GM21360 (cell line): Measurements from ENCODE around the gene ASB10.
A peak's percentile ranks its signal among the peaks of the same experiment; 100 is the strongest.

Experiments used
- ATAC-seq: cut with Tn5 transposase; IDR thresholded peaks from one replicate; pipeline ENCODE4 v1.9.1; 2021; ENCODE audit warnings: mild to moderate bottlenecking, moderate library complexity; ENCODE audit not compliant: unreplicated experiment

The ASB10 gene, protein sequence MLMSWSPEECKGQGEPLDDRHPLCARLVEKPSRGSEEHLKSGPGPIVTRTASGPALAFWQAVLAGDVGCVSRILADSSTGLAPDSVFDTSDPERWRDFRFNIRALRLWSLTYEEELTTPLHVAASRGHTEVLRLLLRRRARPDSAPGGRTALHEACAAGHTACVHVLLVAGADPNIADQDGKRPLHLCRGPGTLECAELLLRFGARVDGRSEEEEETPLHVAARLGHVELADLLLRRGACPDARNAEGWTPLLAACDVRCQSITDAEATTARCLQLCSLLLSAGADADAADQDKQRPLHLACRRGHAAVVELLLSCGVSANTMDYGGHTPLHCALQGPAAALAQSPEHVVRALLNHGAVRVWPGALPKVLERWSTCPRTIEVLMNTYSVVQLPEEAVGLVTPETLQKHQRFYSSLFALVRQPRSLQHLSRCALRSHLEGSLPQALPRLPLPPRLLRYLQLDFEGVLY

DNA sequence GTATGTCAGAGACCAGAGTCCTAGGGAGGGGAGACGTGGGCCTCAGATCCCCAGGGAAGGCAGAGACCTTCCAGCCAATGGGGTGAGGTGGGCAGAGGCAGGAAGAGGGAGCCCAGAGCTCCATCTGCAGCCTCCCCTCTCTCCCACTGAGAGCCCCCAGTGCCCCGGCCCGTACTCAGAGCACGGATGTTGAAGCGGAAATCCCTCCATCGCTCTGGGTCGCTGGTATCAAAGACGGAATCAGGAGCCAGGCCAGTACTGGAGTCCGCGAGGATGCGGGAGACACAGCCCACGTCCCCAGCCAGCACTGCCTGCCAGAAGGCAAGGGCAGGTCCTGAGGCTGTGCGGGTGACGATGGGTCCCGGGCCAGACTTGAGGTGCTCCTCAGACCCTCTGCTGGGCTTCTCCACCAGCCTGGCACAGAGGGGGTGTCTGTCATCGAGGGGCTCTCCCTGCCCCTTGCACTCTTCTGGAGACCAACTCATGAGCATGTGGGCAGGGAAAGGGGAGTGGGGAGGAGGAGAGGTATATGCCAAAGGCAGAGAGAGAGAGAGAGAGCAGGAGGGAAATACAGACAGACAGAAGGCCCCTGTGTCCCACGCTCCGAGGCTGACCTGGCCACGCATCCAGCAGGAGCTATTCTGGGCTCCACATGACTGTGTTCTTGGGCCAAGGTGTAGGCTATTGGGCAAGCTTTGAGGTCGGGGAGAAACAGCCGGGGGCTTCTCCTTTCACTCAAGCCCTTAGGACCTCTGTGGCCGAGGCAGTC lies at the start of gene ASB10:
TSS of gene ASB10 (minus strand) at position 611 of the 769 bp plus-strand sequence. CDS start at position 491, 120 bp downstream.
- ATAC-seq: no peak

DNA sequence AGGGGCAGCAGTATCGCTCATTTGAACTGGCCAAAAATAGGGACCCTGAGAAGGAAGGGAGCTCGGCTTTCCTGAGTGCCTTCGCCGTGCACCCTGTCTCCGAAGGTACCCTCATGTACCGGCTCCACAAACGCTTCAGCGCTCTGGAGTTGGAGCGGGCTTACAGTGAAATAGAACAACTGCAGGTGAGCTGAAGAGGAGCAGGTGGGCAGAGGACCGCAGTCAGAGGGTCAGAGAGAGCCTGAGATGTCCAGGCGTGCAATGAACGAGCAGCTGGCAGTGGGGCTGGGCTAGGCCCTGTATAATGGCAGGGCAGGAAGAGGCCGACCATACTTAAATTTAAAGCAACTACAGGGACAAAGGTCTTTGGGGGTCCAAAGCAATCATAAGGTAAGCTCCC lies 49.4 kb upstream of the ASB10 start:
- no peak for ATAC-seq

DNA sequence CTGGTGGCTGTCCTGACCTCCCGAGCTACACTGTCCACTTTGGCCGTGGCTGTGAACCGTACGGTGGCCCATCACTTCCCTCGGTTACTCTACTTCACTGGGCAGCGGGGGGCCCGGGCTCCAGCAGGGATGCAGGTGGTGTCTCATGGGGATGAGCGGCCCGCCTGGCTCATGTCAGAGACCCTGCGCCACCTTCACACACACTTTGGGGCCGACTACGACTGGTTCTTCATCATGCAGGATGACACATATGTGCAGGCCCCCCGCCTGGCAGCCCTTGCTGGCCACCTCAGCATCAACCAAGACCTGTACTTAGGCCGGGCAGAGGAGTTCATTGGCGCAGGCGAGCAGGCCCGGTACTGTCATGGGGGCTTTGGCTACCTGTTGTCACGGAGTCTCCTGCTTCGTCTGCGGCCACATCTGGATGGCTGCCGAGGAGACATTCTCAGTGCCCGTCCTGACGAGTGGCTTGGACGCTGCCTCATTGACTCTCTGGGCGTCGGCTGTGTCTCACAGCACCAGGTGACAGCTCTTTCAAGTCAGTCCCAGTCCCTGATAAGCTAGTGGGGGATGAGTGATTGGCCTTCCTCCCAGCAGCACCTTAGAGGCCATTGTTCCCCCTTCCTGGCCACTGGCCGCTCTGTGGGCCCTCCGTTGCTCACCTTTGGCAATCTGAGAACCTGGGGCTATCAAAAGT lies 48.2 kb upstream of the ASB10 start:
- no peak for ATAC-seq

DNA sequence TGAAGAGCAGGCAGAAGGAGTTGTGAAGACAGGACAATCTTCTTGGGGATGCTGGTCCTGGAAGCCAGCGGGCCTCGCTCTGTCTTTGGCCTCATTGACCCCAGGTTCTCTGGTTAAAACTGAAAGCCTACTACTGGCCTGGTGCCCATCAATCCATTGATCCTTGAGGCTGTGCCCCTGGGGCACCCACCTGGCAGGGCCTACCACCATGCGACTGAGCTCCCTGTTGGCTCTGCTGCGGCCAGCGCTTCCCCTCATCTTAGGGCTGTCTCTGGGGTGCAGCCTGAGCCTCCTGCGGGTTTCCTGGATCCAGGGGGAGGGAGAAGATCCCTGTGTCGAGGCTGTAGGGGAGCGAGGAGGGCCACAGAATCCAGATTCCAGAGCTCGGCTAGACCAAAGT lies 46.8 kb upstream of the ASB10 start:
- no peak for ATAC-seq

DNA sequence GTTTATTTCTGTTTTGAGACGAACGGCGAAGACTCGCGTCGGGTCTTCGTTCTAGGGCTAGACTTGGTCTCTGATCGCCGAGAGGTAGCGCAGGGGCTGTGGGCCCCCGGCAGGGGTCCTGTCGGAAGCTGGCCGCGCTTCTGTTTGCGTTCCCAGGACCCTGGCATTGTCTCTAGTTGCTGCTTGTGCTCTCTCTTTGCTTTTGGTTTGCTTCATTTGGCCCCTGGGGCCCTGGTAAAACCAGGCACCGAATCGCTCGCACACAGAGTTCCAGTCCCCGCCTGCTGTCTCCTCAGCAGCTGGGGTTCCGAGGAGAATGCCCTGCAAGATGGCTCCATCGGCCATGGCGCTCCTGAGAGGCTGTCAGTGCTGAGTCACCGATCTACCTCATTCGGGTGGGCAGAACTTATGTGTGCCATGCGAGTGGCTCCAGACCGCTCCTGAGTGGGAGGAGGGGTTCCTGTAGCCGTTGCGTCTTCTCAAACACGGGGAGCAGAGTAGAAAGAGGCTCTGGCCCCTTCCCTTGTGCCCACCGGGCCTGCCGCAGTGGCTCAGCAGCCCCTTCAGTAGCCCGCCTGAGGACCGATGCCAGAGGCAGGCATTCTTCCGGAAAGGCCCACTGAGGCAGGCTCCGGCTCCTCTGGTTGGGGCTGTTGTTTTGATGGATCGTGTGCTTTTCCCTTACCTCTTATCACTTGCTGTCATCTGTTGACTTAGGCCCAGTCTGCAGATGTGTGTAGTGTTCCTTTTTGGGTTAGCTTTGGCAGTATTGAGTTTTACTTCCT lies 46.1 kb upstream of the ASB10 start:
- ATAC-seq: peak; percentile 48

DNA sequence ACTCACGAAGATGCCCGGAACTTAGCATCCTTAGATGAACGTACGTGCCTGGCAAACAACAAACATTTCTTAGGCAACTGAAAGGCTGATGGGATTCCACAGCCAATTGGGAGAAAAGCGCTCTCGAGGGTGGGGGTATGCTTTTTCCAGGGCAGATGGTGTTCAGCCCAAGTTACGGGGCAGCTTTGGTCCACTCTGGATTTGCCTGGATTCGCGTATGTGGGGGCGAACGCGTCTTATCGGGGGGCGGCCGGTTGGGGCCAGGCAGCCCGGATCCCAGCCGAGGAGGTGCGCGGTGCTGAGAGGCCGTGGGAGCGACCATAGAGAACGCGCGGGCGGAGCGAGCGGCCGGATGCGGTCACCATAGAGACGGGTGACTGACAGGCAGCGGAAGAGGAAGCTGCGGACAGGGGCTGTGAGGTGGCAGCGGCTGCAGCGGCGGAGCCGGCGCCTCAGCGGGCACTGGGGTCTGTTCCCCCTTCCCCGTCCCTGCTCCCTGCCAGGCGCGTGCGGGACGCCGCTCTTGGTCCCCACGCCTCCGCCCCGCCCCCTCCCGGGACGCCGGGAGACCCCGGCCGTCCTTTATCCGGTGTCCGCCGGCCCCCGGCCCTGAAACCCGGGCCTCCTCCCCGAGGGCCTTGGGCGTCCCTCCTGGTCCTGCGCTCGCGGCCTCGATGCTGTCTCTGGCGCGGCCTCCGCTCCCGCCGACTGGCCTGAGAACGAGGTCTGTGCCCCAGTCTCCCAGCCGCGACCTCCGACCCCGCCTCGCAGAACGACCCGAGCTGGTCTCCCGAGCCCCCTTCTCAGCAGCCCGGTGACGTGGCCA lies 45.3 kb upstream of the ASB10 start, which contains the start of gene CHPF2:
TSS of gene CHPF2 (plus strand) at position 393 of the 826 bp plus-strand sequence. CDS start 1,529 bp downstream, outside the sequence.
- ATAC-seq: peak; percentile 95

DNA sequence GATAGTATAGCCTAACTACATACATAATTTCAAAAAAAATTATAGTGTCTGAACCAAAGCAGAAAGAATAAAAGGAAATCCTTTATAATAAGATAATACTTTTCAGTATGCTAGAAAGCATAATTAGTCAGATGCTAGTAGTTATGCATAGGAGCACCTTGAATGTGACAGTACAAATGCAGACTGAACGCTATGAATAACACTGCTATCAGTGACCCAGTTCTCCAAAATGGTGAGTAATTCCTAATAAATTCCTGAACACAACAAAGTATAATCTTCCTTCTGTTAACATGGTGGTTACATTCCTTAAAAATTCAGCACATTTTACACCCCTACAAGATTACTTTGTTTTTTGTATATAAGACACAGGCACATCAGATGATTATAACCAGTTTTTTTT lies 44.0 kb upstream of the ASB10 start:
- no peak for ATAC-seq

DNA sequence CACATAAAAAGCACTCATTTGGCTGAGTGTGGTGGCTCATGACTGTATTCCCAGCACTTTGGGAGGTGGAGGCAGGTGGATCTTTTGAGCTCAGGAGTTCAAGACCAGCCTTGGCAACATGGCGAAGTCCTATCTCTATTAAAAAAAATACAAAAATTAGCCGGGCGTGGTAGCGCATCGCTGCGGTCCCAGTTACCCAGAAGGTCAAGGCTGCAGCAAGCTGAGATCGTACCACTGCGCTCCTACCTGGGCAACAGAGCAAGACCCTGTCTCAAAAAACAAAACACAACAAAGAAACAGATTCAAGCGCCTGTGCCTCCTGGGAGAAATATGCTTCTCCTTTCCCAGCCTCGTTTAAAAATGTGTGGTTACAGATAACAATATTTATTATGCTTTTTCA lies 42.2 kb upstream of the ASB10 start:
- no peak for ATAC-seq

DNA sequence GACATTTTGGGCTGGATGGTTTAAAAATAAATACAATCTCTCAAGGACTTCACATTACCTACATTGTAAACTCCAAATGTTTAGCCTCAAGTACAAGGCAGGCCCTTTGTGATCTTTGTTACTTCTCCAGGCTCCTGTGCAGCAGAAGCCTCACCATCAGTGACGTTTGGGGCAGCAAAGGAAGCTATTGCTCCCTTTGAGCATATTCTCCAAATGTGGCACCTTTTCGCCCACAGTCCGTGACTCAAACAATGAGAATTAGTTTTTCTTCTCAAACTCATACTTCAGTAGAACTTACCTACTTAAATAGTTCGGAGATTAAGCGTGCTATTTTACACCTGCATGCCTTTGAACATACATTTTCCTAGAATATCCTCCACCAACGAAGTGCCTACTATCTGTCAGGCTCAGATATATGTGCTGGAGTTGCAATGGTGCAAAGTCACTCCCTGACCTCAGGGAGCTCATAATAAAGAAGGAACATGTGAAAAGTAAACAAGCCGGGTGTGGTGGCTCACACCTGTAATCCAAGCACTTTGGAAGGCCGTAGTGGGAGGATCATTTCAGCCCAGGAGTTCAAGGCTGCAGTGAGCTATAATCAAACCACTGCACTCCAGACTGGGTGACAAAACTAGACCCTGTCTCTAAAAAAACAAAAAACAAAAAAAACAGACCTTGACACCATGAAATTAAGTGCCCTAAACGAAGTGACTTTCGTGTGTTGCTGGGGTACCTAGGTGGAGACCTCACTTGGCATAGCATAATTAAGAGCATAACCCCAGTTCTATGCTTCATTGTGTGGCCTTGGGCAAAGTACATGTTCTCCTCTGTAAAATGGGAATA lies 41.2 kb upstream of the ASB10 start:
- no peak for ATAC-seq

DNA sequence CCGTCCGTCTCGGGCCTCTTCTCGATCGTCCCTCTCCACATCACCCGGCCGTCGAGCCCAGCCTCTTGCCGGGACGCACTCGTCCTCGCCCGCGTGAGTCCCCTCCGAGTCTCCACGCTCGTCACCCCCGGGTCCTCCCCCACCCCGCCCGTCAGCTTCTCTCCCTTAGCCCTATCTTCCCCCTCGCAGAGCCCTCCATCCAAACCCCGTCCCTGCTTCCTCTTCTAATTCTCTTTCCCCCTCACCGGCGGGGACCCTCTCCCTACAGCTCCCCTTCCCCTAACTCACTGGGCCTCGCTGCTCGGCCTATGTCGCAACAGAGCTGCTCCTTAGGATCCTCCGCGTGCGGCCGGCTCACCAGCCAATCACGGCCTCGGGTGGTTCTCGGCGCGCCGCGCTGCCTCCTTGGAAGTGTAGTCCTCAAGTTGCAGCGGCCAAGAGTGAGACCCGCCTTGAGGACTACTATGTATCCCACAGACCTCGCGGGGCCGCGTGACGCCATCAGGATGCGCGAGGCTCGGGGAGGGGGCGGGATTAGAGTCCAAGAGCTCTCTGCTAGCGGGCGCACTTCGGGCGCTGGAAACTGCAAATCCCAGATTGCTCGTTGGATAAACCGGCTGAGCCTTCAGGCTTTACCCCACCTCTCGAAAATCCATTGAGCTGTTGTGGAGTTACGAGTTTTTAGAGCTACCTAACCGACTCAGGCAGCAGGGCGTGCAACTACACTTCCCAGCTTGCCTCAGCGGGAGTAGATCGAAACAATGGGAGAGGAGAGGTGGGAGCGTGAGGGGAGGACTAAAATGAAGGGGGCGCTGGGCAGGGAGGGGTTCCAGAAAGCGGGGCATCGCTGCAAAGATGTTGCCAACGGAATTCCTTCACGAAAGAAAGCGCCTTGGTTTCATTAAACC lies 40.1 kb upstream of the ASB10 start, which contains the start of gene ABCF2:
TSS of gene ABCF2 (minus strand) at position 331 of the 908 bp plus-strand sequence. CDS start 747 bp downstream, outside the sequence.
- peak; percentile 98 for ATAC-seq

DNA sequence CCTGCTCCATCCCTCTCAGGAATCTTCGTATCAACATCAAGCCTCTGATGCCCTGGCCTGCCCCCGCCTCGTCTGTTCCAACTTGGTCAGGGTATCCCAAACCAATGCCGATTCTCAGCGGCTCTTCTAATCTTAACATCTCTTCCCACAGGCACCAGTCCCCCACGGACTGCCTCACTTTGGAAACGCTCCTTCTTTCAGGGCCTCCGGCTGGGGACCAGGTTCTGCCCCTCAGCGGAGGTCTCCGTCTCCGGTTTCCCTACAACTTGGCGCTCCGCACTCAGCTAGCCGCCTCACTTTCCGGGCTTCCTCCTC lies 39.5 kb upstream of the ASB10 start:
- no peak for ATAC-seq

DNA sequence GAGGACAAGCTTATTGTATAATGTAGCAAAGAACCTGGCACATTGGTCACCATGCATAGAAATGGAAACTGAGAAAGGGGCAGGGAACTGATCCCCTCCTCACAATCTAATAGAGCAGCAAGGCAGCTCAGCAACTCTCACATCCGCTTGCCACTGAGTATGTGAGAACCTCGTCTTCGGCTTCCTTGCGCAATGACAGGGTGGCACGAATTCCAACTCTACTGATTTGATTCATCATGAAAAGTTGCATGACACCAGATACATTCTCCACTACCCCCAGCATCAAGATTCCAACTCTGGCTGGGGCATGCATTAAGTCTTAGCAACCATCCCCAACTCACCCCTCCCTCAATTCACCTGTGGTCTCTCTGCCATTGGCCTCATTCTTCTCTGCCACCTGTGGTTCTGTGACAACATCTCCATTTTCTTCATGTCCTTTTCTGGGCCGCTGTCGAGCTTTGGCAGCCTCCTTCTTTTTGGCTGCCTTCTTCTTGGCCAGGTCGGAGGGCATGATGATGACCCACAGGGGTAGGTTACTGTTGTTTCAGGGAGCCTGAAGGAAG lies 39.0 kb upstream of the ASB10 start:
- no peak for ATAC-seq

DNA sequence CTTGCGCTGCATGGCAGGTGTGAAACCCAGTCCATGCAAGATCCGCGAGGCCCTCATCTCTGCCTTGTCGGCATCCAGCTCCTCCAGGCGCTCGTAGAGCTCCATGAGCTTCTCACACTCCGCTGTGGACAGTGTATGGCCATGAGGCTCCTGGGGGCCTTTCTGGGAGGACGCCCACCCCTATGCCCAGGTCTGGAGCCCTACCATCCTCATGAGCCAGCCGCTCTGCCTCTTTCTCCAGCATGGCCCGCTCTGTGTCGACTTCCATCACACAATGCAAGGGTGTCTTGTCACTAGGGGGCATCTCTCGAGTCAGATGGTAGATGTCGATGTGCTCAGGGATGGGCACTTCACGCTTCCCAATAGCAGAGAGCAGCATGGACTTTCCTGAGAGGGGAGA lies 36.7 kb upstream of the ASB10 start:
- ATAC-seq: no peak

DNA sequence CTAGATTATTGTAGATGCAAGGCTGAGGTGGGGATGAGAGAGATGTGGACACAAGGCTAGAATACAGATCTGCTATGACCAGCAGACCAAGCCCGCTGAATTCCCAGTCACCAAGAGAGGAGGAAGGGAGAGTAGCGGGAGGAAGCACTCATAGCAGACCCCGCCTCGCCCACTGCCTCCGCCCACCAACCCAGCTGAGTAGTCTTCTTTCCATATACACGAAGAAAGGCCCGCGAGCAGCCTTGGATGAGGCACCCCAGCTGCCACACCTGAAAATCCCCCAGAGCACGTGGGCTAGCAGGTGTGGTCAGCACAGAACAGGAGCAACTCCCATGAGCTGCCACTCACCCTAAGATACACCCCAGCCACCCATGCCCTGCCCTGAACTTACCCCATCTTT lies 31.1 kb upstream of the ASB10 start:
- ATAC-seq: no peak

DNA sequence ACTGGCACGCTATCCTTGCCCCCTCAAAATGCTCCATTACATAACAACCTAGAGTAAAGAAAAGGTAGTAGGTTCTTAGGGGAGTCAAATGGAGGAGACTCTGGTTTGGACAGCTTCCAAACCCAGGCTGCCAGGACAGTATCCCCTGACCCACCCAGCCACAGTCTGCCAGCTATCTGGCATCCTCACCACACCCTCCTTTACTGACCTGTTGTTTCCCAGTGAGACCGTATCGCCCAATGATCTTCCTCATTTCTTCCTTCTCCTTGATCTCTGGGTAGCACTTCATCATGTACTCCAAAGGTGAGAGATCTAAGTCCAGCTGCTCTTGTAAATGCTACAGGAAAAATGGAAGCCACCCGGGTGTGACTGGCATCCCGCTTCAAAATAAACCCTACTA lies 28.3 kb upstream of the ASB10 start:
- no peak for ATAC-seq

DNA sequence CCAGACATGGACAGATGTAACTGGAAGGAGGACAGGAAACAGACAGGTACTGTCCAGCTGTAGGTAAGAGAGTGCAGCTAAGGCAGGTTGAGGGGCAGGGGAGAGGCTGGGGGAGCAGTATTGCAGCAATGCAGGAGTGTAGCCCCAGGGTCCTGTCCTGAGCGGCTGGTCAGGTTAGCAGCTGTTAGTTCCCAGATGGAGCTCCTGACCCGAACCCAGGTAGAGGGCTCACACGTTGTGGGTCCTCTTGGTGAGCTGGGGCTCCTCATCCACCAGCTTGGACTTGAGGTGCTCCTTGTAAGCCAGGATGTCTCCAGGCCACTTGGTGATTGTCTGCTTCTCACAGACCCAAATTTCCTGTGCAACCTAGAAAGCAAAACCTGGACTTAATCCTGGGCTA lies 26.8 kb upstream of the ASB10 start:
- ATAC-seq: no peak

DNA sequence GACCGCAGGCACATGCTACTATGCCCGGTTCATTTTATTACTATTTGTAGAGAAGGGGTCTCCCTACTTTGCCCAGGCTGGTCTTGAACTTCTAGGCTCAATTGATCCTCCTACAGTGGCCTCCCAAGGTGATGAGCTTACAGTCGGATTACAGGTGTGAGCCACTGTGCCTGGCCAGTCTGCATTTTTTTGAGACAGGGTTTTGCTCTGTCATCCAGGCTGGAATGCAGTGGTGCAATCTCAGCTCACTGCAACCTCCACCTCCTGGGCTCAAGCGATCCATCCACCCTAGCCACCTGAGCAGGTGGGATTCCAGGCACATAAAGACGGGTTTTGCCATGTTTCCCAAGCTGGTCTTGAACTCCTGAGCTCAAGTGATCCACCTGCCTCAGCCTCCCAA lies 25.6 kb upstream of the ASB10 start:
- no peak for ATAC-seq
